OCI-LY7 (cell line): Measurements from ENCODE around the gene FGF3.

ENCODE experiments used
- EZH2phosphoT487 ChIP-seq: fragments of 200-600 bp; sonication (generic); IDR thresholded peaks from 2 replicates; pipeline ENCODE4 v1.6.1; 2018; ENCODE audit warnings: low read depth, borderline replicate concordance, mild to moderate bottlenecking, mixed run types, antibody characterized with exemption, low read length, moderate library complexity, mixed read lengths
- TF ChIP-seq, protein P1 (sequence below): fragments of 200-600 bp; sonication (generic); conservative IDR thresholded peaks from 2 replicates; pipeline ENCODE4 v1.5.1; 2014; ENCODE audit warnings: mild to moderate bottlenecking, antibody characterized with exemption, low read length, moderate library complexity, mixed read lengths

- TF ChIP-seq, protein P1, sequence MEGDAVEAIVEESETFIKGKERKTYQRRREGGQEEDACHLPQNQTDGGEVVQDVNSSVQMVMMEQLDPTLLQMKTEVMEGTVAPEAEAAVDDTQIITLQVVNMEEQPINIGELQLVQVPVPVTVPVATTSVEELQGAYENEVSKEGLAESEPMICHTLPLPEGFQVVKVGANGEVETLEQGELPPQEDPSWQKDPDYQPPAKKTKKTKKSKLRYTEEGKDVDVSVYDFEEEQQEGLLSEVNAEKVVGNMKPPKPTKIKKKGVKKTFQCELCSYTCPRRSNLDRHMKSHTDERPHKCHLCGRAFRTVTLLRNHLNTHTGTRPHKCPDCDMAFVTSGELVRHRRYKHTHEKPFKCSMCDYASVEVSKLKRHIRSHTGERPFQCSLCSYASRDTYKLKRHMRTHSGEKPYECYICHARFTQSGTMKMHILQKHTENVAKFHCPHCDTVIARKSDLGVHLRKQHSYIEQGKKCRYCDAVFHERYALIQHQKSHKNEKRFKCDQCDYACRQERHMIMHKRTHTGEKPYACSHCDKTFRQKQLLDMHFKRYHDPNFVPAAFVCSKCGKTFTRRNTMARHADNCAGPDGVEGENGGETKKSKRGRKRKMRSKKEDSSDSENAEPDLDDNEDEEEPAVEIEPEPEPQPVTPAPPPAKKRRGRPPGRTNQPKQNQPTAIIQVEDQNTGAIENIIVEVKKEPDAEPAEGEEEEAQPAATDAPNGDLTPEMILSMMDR: no peak
- no peak for TF ChIP-seq EZH2phosphoT487
Measured at GRCh38 chr11:69828971-69829344, 9.7 kb upstream of the FGF3 start.
